GM21526 (cell line): ENCODE measurements around the gene LONP2.
"Not testable (repeated sequence)": the region's sequence is repeated elsewhere in the genome, so short reads cannot be mapped to it uniquely, and the experiment has no call there.

Experiments
- ATAC-seq: cut with Tn5 transposase; IDR thresholded peaks from one replicate; pipeline ENCODE4 v1.9.1; 2021; ENCODE audit warnings: moderate library complexity; ENCODE audit not compliant: unreplicated experiment, low FRiP score

Gene LONP2

GRCh38 chr16:48287239-48287638, 43.1 kb downstream of the LONP2 start:
- no peak for ATAC-seq

- no peak for ATAC-seq
These were observed 47.2 kb downstream of the LONP2 start for GRCh38 chr16:48291303-48291702.

DNA sequence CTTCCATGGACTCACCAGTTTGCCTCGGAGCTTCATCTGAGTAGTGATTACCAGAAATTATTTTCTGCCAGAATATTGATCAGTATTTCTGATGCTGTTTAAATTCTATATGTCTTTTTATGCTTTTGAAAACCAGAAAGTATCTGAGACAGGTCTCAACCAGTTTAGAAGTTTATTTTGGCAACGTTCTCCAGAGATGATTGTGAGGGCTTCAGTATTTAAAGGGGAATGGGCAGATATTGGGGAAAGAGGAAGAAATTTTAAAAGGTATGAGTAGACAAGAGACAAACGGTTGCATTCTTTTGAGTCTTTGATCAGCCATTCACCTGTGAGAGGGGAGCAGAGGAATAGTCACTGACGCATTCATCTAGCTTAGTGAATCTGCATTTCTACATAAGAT, 47.7 kb downstream of the LONP2 start:
- ATAC-seq, result no peak

GRCh38 chr16:48292452-48292851, 48.4 kb downstream of the LONP2 start:
- no peak for ATAC-seq

DNA sequence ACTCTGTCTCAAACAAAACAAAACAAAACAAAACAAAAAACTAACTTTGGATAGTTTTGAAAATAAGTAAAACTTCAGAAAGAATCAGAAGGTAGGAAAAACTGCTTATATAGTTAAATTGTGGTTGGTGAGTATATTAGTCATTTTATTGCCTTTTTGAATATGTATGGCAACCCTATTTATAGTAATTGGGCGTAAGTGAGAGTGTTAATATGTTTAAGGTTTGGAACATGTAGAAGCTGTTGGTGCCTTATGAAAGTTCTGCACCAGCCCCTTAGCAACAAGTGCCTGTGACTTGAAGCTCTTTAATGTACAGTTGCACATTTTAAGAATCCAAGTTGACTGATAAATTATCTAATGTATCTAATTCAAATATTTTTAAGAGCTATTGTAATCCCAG, 50.6 kb downstream of the LONP2 start:
- no peak for ATAC-seq

- ATAC-seq, result no peak
These were observed 51.6 kb downstream of the LONP2 start for GRCh38 chr16:48295488-48296281.

GRCh38 chr16:48299471-48299870, 55.4 kb downstream of the LONP2 start:
- ATAC-seq, result no peak

DNA sequence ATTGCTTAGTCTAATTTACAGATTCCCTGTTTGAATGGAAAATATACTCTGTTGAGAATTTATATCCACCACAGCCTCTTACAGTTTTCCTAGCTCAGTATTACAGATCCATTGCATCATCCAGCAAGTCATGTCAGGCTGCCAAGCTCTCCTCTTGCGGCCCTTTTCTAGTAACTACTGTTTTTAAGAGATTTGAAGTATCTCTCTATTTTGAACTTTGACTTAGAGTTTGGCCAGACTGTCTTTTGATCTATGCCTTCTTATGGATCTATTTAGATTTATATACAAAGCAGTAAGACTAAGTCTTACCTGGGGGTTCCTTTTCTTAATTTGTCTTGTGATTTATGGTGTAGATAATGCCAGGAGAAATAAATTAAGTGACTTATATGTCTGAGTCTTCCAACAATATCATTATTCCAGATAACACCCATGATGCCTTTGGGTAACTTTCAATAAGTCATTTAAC, 56.3 kb downstream of the LONP2 start:
- ATAC-seq, result no peak

- ATAC-seq, result no peak
These were observed 64.4 kb downstream of the LONP2 start for GRCh38 chr16:48308535-48308934.

- no peak for ATAC-seq
These were observed 67.0 kb downstream of the LONP2 start for GRCh38 chr16:48310908-48311641.

GRCh38 chr16:48313905-48314304, 69.8 kb downstream of the LONP2 start:
- ATAC-seq, result not testable (repeated sequence)

- no peak for ATAC-seq
These were observed 72.9 kb downstream of the LONP2 start for GRCh38 chr16:48317026-48317425.

- no peak for ATAC-seq
These were observed 73.7 kb downstream of the LONP2 start for GRCh38 chr16:48317614-48318315.

DNA sequence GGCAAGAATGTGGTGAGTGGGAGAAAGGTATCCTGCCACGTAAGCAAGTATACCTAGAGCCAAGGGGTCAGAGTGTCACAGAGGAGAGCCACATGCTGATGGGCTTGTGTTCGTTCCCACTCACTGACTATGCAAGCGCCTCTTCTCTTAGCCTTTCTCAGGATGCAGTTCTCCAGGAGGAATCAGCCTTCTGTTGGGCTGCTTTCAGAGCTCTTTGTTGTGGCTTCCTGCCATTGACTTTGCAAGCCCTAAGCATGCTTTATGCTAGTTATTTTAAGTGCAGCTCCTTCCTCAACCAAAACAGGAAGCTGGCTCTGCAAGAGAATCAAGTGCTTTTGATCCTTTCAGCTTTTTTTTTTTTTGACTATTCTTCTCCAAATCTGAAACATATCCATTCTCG, 74.5 kb downstream of the LONP2 start:
- no peak for ATAC-seq

DNA sequence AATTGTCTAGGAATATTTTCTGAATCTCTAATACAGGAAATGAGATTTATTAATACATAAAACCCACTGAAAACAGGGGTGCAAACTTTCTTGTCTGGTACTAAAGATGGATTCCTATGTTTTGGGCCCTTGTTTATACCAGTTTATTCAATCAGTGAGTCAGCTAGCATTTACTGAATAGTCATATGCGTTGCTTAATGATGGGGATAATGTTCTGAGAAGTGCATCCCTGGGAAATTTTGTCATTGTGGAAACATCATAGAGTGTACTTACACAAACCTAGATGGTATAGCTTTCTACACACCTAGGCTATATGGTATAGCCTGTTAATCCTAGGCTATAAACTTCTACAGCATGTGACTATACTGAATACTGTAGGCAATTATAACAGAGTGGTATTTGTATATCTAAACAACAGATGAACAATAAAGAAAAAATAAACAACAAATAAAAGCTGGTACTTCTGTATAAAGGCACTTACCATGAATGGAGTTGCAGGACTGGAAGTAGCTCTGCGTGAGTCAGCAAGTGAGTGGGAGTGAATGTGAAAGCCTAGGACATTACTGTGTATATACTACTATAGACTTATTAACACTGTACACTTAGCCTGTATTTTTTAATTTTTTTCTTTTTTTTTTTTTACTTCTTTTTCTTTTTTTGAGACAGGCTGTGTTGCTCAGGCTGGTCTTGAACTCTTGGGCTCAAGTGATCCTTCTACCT, 77.4 kb downstream of the LONP2 start:
- no peak for ATAC-seq

- ATAC-seq, result no peak
These were observed 80.0 kb downstream of the LONP2 start for GRCh38 chr16:48323783-48324775.

DNA sequence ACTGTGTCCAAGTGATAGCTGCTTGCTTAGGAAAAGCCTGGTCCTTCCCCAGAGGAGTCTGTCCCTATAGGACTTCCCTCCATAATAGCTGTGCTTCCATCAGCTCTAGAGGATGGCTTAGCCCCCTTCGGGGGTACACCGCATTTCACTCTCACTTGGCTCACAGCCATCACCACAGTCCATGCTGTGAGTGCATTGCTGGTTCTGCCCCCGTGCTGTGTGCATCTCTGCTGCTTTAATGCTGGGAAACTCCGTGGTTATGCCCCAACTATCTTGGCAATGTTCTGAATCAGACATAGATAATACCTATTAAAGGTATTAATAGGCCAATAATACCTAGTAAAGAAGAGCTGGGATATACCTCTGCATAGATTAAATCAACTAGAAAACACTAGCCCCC, 82.8 kb downstream of the LONP2 start:
- ATAC-seq, result no peak

- ATAC-seq, result no peak
These were observed 85.0 kb downstream of the LONP2 start for GRCh38 chr16:48329138-48329537.

- ATAC-seq, result no peak
These were observed 86.2 kb downstream of the LONP2 start for GRCh38 chr16:48330189-48330840.
